GM12873 (cell line): ENCODE results near the gene POLD3.

Experiments
- CTCF ChIP-seq: IDR thresholded peaks from 2 replicates; pipeline ENCODE4 v1.5.1; 2012; ENCODE audit warnings: low read depth, mild to moderate bottlenecking, moderate library complexity, low read length, control low read depth; ENCODE audit not compliant: insufficient read depth; ENCODE audit errors: missing control alignments

POLD3 gene

GRCh38 chr11:74592063-74592440, 330 bp upstream of the POLD3 start:
- no peak for TF ChIP-seq CTCF

DNA sequence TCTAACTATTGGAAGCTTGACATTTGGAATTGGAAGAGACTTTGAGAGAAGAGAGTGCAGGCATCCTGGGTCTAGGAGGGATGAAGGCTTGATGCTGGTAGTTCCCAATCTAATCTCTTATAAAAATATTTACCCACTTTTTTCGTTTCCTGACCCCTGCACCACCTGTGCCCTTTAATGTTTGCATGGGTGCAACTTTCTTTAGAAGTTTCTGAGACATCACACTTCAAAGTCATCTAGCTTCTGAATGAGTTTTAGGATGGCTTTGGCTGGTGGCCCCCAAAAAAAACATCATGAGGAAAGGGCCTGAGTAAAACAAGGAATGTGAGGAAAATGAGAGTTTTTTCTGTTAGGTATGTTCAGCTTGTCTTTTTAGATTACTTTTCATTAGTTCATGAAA, 1.1 kb downstream of the POLD3 start:
- TF ChIP-seq CTCF, result no peak

- no peak for TF ChIP-seq CTCF
Measured at GRCh38 chr11:74602637-74603556, 10.5 kb downstream of the POLD3 start.

DNA sequence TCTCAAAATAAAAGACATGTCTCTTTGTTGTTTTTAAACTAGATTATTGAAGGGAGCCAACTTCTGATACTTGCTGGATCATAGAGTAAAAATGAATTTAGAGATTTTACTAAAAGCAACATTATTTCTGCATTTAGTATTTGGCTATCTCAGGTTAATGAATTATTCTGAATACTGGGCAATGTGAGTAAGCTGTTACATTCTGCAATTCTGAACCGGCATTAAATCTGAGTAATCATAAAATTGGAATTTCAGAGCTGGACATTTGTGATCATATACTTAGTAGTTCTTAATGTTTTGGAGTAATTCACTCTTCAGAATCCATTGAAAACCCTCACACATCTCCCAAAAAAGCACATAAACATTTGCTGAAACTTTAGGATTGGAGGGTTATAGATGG, 11.5 kb downstream of the POLD3 start:
- TF ChIP-seq CTCF, result no peak

- no peak for TF ChIP-seq CTCF
Measured at GRCh38 chr11:74604311-74604710, 11.9 kb downstream of the POLD3 start.

GRCh38 chr11:74605403-74605802, 13.0 kb downstream of the POLD3 start:
- TF ChIP-seq CTCF, result no peak

- no peak for TF ChIP-seq CTCF
Measured at GRCh38 chr11:74608431-74608830, 16.0 kb downstream of the POLD3 start.
